IMR-90 (cell line): Measurements from ENCODE around the gene TMEM127.

Source experiments
- CEBPB ChIP-seq: IDR thresholded peaks from 2 replicates; pipeline ENCODE4 v1.6.1; 2012; ENCODE audit warnings: low read depth, low read length, improper control_type of control experiment
- POLR2A ChIP-seq: IDR thresholded peaks from 2 replicates; pipeline ENCODE4 v1.6.1; 2012; ENCODE audit warnings: mild to moderate bottlenecking, low read depth, low read length
- RCOR1 ChIP-seq: IDR thresholded peaks from 2 replicates; pipeline ENCODE4 v1.6.1; 2012; ENCODE audit warnings: mild to moderate bottlenecking, low read length, improper control_type of control experiment; ENCODE audit not compliant: insufficient replicate concordance
- SMC3 ChIP-seq: fragments of 150-350 bp; IDR thresholded peaks from 2 replicates; pipeline ENCODE4 v1.6.1; 2016; ENCODE audit warnings: low read depth, mild to moderate bottlenecking, antibody characterized with exemption, low read length, moderate library complexity
- TF ChIP-seq, protein P1 (sequence below): conservative IDR thresholded peaks from 2 replicates; pipeline ENCODE4 v1.5.1; 2012; ENCODE audit warnings: mild to moderate bottlenecking, low read depth, low read length, improper control_type of control experiment

DNA sequence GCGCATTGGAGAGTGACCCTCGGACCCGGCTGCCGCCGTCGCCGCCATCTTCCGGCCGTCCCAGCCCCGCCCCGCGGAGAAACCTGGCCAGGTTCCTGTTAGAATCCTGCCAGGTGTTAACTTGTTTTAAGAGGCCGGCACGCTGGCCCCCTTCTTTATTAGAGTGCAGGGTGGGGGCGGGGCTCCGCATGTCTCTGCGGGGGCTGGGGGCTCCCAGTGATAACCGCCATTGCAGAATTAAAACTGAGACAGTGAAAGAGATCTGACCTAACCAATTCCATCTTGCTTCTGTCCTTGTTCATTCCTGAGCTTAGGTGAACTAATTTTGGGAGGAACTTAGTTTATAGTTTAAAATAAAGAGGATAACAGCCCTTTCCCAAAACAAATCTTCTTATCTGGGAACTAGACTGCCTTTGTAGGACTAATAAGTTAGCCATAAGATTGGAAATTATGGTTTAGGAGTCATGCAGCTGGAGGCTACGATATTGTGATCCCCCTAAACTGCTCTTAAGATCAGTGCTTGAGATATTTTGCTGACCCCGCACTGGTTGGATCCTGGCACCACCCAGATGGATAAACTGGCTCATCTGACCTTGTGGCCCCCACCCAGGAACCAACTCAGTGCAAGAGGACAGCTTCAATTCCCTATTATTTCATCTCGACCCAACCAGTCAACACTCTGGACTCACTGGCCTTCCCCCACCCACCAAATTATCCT lies 56.6 kb downstream of the TMEM127 start:
- TF ChIP-seq RCOR1 (no peak), SMC3 (no peak), POLR2A (no peak), CEBPB (no peak)
- TF ChIP-seq, protein P1, sequence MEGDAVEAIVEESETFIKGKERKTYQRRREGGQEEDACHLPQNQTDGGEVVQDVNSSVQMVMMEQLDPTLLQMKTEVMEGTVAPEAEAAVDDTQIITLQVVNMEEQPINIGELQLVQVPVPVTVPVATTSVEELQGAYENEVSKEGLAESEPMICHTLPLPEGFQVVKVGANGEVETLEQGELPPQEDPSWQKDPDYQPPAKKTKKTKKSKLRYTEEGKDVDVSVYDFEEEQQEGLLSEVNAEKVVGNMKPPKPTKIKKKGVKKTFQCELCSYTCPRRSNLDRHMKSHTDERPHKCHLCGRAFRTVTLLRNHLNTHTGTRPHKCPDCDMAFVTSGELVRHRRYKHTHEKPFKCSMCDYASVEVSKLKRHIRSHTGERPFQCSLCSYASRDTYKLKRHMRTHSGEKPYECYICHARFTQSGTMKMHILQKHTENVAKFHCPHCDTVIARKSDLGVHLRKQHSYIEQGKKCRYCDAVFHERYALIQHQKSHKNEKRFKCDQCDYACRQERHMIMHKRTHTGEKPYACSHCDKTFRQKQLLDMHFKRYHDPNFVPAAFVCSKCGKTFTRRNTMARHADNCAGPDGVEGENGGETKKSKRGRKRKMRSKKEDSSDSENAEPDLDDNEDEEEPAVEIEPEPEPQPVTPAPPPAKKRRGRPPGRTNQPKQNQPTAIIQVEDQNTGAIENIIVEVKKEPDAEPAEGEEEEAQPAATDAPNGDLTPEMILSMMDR = no peak
